ENCODE measurements around the gene CPSF4.

CPSF4 gene

DNA sequence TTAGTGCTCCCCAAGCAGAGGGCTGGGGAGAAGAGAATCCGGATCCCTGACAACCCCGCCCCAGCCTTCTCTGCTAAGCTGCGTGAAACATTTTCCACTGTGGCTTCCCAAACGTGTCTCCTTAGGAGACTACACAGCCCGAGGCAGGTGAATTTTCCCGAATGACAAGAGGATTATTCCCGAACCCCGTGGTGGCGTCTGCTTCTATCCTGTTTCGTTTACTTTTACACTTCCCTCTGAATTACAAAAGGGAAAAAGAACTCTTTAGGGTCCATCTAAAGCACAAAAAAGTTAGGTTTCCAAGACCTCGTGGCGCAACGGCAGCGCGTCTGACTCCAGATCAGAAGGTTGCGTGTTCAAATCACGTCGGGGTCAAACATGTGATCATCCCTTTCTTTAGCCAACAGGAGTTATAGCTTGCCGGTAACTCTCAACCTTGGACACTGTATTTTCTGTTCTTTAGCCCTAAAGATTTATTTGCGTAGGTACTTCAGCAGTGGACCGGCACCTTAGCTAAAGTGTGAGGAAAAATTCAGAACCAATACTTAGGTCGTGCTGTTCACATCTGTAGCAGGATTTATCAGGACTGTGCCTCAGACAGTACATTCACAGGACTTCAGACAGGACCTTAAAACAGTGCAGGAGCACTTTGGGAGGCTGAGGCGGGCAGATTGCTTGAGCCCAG lies 30.8 kb downstream of the CPSF4 start:
- POLR2A ChIA-PET: interaction anchor here (1.1 kb wide), 1 partner anchor 35 kb away, joined by 4 read pairs; the partner anchor contains the start of gene ZKSCAN5

DNA sequence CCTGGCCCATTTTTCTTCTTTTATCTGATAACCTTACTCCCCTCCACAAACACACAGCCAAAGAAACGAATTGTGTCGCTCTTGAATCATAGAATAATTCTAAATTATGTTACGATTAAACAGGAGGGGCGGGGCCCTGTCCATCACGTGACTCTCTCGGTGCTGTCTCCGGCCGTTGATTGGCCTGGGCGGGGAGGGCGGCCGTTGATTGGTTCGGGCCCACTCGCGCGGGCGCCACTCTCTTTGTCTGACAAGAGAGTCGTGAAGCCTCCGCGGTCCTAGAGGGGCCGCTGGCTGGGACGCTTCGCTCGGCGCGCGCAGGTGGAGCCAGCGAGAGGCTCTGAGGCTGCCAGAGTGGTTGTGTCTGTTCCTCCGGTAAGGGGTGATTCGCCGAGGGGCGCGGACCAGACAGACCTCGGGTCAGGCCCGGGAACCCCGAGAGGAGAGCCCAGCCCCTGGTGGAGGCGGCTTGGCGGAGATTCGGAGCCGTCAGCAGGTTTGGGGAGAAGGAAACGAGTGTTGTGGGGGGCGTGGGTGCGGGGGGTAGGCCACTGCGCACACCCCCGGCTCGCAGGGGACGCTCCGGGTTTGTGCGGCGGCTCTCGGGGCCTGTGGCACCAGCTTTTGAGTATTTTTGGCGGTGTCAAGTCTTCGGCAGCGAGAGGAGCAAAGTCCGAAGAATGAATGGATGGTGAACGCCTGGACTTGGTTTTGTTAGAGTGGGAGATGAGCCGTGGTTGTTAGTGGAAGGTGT lies 34.0 kb downstream of the CPSF4 start, which contains the start of gene ZNF789:
Gene ZNF789 (plus strand): TSS at position 330 of the 754 bp plus-strand sequence. CDS start 3,567 bp downstream, outside the sequence.
- no peaks in the 10 kb centered on the region for H3K4me1 ChIP-seq (ENCODE audit: control insufficient read depth, insufficient read depth, low read length)
- ChIA-PET POLR2A (interaction anchor here (1.0 to 1.7 kb wide), 2 partner anchors 27 to 32 kb away, joined by 6 to 8 read pairs; partner anchors contain the start of genes ZKSCAN5 and ZNF394), CTCF (interaction anchor here (0.6 kb wide), 1 partner anchor 74 kb away, joined by 3 read pairs; no protein-coding TSS in a partner anchor)
- peak within 1 kb of the TSS; percentile 57 for H3K27ac ChIP-seq (ENCODE audit: extremely low read depth, low read depth, low read length)
- H3K4me3 ChIP-seq (ENCODE audit: low read depth, low read length): peak within 1 kb of the TSS; percentile 85
- no peaks in the 10 kb centered on the region for H3K9me3 ChIP-seq (ENCODE audit: control insufficient read depth, insufficient read depth, low read depth, low read length)
- H3K36me3 ChIP-seq (ENCODE audit: control insufficient read depth in 2 of 2, insufficient read depth in 1 of 2, low read length in 2 of 2): peaks cover 0 to 13% of the 10 kb centered on the region in 2 experiments; a peak in 2 of 3 replicates
- TF ChIP-seq ZNF214 (tag by site-specific recombination; IDR thresholded peaks at IDR 0.05; ENCODE audit: borderline replicate concordance): no peak
- no peak for TF ChIP-seq ZNF18 (tag by site-specific recombination; IDR thresholded peaks at IDR 0.05)
- 0 out of 2 replicates have a peak, but pooled peaks have one; percentile 49 for TF ChIP-seq ZNF169 (tag by site-specific recombination; IDR thresholded peaks at IDR 0.05)
- no peak for TF ChIP-seq ZNF549 (tag by site-specific recombination; IDR thresholded peaks at IDR 0.05)
- TF ChIP-seq ZNF324 (tag by site-specific recombination; IDR thresholded peaks at IDR 0.05): peak; percentile 70; the same call in 1 of the 2 replicates
- no peak for TF ChIP-seq ZNF132 (tag by site-specific recombination; IDR thresholded peaks at IDR 0.05; ENCODE audit: borderline replicate concordance)
- TF ChIP-seq ZNF518A (tag by site-specific recombination; conservative IDR thresholded peaks at IDR 0.05; ENCODE audit: low read depth): peak; percentile 33; the same call in 1 of the 2 replicates
- no peak for TF ChIP-seq ZNF146 (tag by site-specific recombination; IDR thresholded peaks at IDR 0.05)
- no peak for TF ChIP-seq ZNF785 (tag by site-specific recombination; IDR thresholded peaks at IDR 0.05)
- no peak for TF ChIP-seq ZNF777 (tag by site-specific recombination; IDR thresholded peaks at IDR 0.05; ENCODE audit: borderline replicate concordance)
- no peak for TF ChIP-seq GLI2 (tag by site-specific recombination; IDR thresholded peaks at IDR 0.05; ENCODE audit: borderline replicate concordance, low read depth)
- TF ChIP-seq, protein P1, sequence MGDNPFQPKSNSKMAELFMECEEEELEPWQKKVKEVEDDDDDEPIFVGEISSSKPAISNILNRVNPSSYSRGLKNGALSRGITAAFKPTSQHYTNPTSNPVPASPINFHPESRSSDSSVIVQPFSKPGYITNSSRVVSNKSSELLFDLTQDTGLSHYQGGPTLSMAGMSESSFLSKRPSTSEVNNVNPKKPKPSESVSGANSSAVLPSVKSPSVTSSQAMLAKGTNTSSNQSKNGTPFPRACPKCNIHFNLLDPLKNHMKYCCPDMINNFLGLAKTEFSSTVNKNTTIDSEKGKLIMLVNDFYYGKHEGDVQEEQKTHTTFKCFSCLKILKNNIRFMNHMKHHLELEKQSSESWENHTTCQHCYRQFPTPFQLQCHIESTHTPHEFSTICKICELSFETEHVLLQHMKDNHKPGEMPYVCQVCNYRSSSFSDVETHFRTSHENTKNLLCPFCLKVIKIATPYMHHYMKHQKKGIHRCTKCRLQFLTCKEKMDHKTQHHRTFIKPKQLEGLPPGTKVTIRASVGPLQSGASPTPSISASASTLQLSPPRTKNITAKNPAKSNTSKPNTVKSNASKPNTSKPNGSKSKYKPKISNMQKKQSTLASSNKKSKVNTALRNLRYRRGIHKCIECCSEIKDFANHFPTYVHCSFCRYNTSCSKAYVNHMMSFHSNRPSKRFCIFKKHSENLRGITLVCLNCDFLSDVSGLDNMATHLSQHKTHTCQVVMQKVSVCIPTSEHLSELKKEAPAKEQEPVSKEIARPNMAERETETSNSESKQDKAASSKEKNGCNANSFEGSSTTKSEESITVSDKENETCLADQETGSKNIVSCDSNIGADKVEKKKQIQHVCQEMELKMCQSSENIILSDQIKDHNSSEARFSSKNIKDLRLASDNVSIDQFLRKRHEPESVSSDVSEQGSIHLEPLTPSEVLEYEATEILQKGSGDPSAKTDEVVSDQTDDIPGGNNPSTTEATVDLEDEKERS (tag by site-specific recombination; IDR thresholded peaks at IDR 0.05): no peak
- TF ChIP-seq ZSCAN23 (tag by site-specific recombination; IDR thresholded peaks at IDR 0.05): no peak
- TF ChIP-seq ZNF555 (tag by site-specific recombination; conservative IDR thresholded peaks at IDR 0.05): no peak

More for the DNA sequence above, 30.8 kb downstream of the CPSF4 start:
- H3K36me3 ChIP-seq (ENCODE audit: control insufficient read depth in 2 of 2, insufficient read depth in 1 of 2, low read length in 2 of 2): no peaks in the 10 kb centered on the region; a peak in 1 of 3 replicates
- H3K9me3 ChIP-seq (ENCODE audit: control insufficient read depth, insufficient read depth, low read depth, low read length): no peaks in the 10 kb centered on the region
- H3K4me3 ChIP-seq (ENCODE audit: low read depth, low read length): no peak overlapping the region
- CTCF ChIA-PET: interaction anchor here (0.8 kb wide), 1 partner anchor 369 kb away, joined by 5 read pairs; no protein-coding TSS in a partner anchor
- TF ChIP-seq ZNF157 (tag by site-specific recombination; IDR thresholded peaks at IDR 0.05): no peak
- TF ChIP-seq, protein P2, sequence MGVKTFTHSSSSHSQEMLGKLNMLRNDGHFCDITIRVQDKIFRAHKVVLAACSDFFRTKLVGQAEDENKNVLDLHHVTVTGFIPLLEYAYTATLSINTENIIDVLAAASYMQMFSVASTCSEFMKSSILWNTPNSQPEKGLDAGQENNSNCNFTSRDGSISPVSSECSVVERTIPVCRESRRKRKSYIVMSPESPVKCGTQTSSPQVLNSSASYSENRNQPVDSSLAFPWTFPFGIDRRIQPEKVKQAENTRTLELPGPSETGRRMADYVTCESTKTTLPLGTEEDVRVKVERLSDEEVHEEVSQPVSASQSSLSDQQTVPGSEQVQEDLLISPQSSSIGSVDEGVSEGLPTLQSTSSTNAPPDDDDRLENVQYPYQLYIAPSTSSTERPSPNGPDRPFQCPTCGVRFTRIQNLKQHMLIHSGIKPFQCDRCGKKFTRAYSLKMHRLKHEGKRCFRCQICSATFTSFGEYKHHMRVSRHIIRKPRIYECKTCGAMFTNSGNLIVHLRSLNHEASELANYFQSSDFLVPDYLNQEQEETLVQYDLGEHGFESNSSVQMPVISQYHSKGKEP (tag by site-specific recombination; IDR thresholded peaks at IDR 0.05): no peak
- no peak for TF ChIP-seq ZFP41 (tag by site-specific recombination; IDR thresholded peaks at IDR 0.05; ENCODE audit: borderline replicate concordance)
- TF ChIP-seq, protein P3, sequence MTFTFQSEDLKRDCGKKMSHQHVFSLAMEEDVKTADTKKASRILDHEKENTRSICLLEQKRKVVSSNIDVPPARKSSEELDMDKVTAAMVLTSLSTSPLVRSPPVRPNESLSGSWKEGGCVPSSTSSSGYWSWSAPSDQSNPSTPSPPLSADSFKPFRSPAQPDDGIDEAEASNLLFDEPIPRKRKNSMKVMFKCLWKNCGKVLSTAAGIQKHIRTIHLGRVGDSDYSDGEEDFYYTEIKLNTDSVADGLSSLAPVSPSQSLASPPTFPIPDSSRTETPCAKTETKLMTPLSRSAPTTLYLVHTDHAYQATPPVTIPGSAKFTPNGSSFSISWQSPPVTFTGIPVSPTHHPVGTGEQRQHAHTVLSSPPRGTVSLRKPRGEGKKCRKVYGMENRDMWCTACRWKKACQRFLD (tag by site-specific recombination; IDR thresholded peaks at IDR 0.05): no peak
- TF ChIP-seq ZNF677 (tag by site-specific recombination; IDR thresholded peaks at IDR 0.05): no peak
- no peak for TF ChIP-seq ZNF776 (tag by site-specific recombination; IDR thresholded peaks at IDR 0.05; ENCODE audit: borderline replicate concordance)
- H3K4me1 ChIP-seq (ENCODE audit: control insufficient read depth, insufficient read depth, low read length): no peaks in the 10 kb centered on the region
- no peak overlapping the region for H3K27ac ChIP-seq (ENCODE audit: extremely low read depth, low read depth, low read length)
